Measurements from ENCODE around the gene NDFIP1. TPM values are rescaled to one million over a fixed set of nuclear protein-coding genes. Genes with fewer than 3 reads are reported as not detected.

The NDFIP1 gene
- total RNA-seq, 1 experiment from 2014 or later = 37.8 TPM

DNA sequence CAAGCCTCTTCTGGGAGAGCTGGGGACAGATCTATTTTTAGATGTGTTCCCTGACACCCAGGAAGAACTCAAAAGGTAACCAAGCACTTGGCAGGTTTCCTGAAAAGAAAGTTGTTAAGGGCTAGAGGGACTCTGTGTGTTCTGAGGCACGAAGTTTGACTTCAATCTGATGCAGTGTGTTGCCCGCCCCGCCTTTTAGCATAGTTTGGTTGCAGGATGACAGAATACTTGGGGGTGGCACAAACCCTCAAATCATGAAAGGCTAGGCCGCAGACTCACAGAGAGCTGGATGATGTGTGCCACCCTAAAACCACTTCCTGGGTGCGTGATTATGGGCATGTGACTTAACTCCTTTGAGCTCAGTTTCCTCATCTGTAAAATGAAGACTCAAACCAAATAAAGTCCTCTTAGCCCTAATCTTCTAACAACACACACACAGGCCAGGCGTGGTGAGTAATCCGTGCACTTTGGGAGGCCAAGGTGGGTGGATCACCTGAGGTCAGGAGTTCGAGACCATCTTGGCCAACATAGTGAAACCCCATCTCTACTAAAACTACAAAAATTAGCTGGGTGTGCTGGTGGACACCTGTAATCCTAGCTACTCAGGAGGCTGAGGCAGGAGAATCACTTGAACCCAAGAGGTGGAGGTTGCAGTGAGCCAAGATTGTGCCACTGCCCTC lies 12.8 kb upstream of the NDFIP1 start (continued):
- TF ChIP-seq EGR1 (IDR thresholded peaks at IDR 0.05; ENCODE audit: low read depth) = peak; percentile 45; the same call in 1 of the 2 replicates
- peak; percentile 58; the same call in 1 of the 2 replicates for TF ChIP-seq SP1 (IDR thresholded peaks at IDR 0.05; ENCODE audit: low read depth)
- no peak for TF ChIP-seq YY1 (IDR thresholded peaks at IDR 0.05; ENCODE audit: extremely low read depth, insufficient replicate concordance, low read depth, low read length)

DNA sequence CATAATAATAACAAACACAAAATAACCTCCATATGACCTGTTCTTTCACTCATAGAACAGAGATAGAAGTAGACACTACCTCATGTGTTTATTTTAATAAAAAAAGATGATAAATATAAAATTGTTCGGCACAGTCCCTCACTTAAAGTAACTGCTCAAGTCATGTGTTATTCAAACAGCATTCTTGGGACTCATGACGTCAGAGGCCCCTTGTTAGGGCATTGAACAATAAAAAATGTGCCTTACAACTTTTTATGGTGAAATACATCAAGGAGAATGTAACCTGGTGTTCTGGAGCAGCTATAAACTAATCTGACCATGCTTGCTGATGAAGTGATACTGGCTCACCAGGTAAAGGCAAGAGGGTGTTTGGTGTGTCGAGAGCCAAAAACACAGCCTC lies 12.2 kb upstream of the NDFIP1 start:
- RAD21 ChIA-PET (ENCODE audit: low non-redundant PET in 1 of 2, low total read pairs in 2 of 2, uncharacterized antibody in 2 of 2, unreplicated experiment in 2 of 2) = no interaction called here
- intact Hi-C loops (cut with micrococcal nuclease) = no loop called here
- Histone ChIP-seq H3K9ac (ENCODE audit: low read length) (no peak overlapping the region), H3K4me1 (ENCODE audit: control insufficient read depth in 1 of 2, insufficient read depth in 2 of 2, low read length in 2 of 2) (peaks cover 10 to 28% of the 10 kb centered on the region in 2 experiments), H3K9me2 (ENCODE audit: insufficient read depth) (no peaks in the 10 kb centered on the region), H3K36me3 (ENCODE audit: control insufficient read depth in 1 of 2, insufficient read depth in 2 of 2, low read length in 2 of 2) (no peaks in the 10 kb centered on the region), H4K20me1 (ENCODE audit: insufficient read depth) (no peaks in the 10 kb centered on the region), H2AFZ (ENCODE audit: low read depth, low read length, poor library complexity, severe bottlenecking) (peak overlapping the region; percentile 41), H3K79me2 (ENCODE audit: insufficient read depth, low read length) (no peaks in the 10 kb centered on the region), H3K4me3 (replicated peaks in 1 of 2; ENCODE audit: low read depth in 1 of 2, low read length in 2 of 2) (no peak overlapping the region), H3K9me3 (ENCODE audit: control insufficient read depth in 1 of 2, insufficient read depth in 1 of 2, low read depth in 1 of 2, low read length in 2 of 2) (no peaks in the 10 kb centered on the region), H3K4me2 (ENCODE audit: low read length) (no peak overlapping the region; the same call in 1 of the 2 replicates), H3K27ac (ENCODE audit: low read depth, low read length) (no peak overlapping the region), H3K27me3 (ENCODE audit: insufficient read depth, low read length) (no peaks in the 10 kb centered on the region)
- TF ChIP-seq FOSL1 (IDR thresholded peaks at IDR 0.05; ENCODE audit: low read depth) (no peak), RAD21 (IDR thresholded peaks at IDR 0.05; ENCODE audit: low read depth) (no peak), EGR1 (IDR thresholded peaks at IDR 0.05; ENCODE audit: low read depth) (no peak), CEBPB (IDR thresholded peaks at IDR 0.05; ENCODE audit: low read depth) (no peak), ZFX (IDR thresholded peaks at IDR 0.05) (no peak), ZNF274 (IDR thresholded peaks at IDR 0.05; ENCODE audit: low read depth, low read length) (no peak), ELF1 (IDR thresholded peaks at IDR 0.05; ENCODE audit: borderline replicate concordance, low read depth) (no peak), CBX3 (IDR thresholded peaks at IDR 0.05; ENCODE audit: low read depth) (no peak)
- TF ChIP-seq, protein P1, sequence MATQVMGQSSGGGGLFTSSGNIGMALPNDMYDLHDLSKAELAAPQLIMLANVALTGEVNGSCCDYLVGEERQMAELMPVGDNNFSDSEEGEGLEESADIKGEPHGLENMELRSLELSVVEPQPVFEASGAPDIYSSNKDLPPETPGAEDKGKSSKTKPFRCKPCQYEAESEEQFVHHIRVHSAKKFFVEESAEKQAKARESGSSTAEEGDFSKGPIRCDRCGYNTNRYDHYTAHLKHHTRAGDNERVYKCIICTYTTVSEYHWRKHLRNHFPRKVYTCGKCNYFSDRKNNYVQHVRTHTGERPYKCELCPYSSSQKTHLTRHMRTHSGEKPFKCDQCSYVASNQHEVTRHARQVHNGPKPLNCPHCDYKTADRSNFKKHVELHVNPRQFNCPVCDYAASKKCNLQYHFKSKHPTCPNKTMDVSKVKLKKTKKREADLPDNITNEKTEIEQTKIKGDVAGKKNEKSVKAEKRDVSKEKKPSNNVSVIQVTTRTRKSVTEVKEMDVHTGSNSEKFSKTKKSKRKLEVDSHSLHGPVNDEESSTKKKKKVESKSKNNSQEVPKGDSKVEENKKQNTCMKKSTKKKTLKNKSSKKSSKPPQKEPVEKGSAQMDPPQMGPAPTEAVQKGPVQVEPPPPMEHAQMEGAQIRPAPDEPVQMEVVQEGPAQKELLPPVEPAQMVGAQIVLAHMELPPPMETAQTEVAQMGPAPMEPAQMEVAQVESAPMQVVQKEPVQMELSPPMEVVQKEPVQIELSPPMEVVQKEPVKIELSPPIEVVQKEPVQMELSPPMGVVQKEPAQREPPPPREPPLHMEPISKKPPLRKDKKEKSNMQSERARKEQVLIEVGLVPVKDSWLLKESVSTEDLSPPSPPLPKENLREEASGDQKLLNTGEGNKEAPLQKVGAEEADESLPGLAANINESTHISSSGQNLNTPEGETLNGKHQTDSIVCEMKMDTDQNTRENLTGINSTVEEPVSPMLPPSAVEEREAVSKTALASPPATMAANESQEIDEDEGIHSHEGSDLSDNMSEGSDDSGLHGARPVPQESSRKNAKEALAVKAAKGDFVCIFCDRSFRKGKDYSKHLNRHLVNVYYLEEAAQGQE (IDR thresholded peaks at IDR 0.05; ENCODE audit: low read depth) = no peak
- TF ChIP-seq, protein P2, sequence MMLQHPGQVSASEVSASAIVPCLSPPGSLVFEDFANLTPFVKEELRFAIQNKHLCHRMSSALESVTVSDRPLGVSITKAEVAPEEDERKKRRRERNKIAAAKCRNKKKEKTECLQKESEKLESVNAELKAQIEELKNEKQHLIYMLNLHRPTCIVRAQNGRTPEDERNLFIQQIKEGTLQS (IDR thresholded peaks at IDR 0.05) = no peak
- TF ChIP-seq, protein P3, sequence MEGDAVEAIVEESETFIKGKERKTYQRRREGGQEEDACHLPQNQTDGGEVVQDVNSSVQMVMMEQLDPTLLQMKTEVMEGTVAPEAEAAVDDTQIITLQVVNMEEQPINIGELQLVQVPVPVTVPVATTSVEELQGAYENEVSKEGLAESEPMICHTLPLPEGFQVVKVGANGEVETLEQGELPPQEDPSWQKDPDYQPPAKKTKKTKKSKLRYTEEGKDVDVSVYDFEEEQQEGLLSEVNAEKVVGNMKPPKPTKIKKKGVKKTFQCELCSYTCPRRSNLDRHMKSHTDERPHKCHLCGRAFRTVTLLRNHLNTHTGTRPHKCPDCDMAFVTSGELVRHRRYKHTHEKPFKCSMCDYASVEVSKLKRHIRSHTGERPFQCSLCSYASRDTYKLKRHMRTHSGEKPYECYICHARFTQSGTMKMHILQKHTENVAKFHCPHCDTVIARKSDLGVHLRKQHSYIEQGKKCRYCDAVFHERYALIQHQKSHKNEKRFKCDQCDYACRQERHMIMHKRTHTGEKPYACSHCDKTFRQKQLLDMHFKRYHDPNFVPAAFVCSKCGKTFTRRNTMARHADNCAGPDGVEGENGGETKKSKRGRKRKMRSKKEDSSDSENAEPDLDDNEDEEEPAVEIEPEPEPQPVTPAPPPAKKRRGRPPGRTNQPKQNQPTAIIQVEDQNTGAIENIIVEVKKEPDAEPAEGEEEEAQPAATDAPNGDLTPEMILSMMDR (IDR thresholded peaks at IDR 0.05 in 2 of 3, conservative IDR thresholded peaks at IDR 0.05 in 1 of 3; ENCODE audit: borderline replicate concordance in 1 of 3, insufficient read depth in 1 of 3, low read depth in 2 of 3, low read length in 2 of 3) = no peak
- TF ChIP-seq, protein P4, sequence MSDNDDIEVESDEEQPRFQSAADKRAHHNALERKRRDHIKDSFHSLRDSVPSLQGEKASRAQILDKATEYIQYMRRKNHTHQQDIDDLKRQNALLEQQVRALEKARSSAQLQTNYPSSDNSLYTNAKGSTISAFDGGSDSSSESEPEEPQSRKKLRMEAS (IDR thresholded peaks at IDR 0.05) = no peak
- TF ChIP-seq, protein P5, sequence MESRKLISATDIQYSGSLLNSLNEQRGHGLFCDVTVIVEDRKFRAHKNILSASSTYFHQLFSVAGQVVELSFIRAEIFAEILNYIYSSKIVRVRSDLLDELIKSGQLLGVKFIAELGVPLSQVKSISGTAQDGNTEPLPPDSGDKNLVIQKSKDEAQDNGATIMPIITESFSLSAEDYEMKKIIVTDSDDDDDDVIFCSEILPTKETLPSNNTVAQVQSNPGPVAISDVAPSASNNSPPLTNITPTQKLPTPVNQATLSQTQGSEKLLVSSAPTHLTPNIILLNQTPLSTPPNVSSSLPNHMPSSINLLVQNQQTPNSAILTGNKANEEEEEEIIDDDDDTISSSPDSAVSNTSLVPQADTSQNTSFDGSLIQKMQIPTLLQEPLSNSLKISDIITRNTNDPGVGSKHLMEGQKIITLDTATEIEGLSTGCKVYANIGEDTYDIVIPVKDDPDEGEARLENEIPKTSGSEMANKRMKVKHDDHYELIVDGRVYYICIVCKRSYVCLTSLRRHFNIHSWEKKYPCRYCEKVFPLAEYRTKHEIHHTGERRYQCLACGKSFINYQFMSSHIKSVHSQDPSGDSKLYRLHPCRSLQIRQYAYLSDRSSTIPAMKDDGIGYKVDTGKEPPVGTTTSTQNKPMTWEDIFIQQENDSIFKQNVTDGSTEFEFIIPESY (IDR thresholded peaks at IDR 0.05; ENCODE audit: extremely low read depth, insufficient replicate concordance, low read length) = no peak
- POLR2A ChIA-PET = no interaction called here
- ATAC-seq = no peak
- CTCF ChIA-PET = no interaction called here
- no peak for DNase-seq (ENCODE audit: low read depth, low spot score)
- BruUV-seq (replicated peaks) = no TSS peak

All from HCT116 (cell line).